ENCODE measurements around the gene PHACTR3. TPM values are rescaled to one million over a fixed set of nuclear protein-coding genes. Genes with fewer than 3 reads are reported as not detected.

PHACTR3 gene
- total RNA-seq, 2 donors from 2014 or later, result 0.86 to 24.2 TPM

- Histone ChIP-seq H3K4me1 (no peaks in the 10 kb centered on the region), H3K4me3 (no peak overlapping the region), H3K27ac (no peak overlapping the region), H3K9me3 (no peaks in the 10 kb centered on the region), H3K27me3 (no peaks in the 10 kb centered on the region), H3K36me3 (no peaks in the 10 kb centered on the region)
- peak; percentile 60 for DNase-seq (ENCODE audit: low spot score)
- TF ChIP-seq CTCF (IDR thresholded peaks at IDR 0.05), result peak; percentile 76 to 94
Observed at GRCh38 chr20:59782986-59783640, 178.8 kb downstream of the PHACTR3 start.

- Histone ChIP-seq H3K9me3 (no peaks in the 10 kb centered on the region), H3K4me1 (no peaks in the 10 kb centered on the region), H3K36me3 (no peaks in the 10 kb centered on the region), H3K27ac (no peak overlapping the region), H3K27me3 (no peaks in the 10 kb centered on the region), H3K4me3 (no peak overlapping the region)
- peak; percentile 26 for DNase-seq (ENCODE audit: low spot score)
- no peak for TF ChIP-seq CTCF (IDR thresholded peaks at IDR 0.05)
Observed at GRCh38 chr20:59783641-59784010, 179.3 kb downstream of the PHACTR3 start.

- DNase-seq (ENCODE audit: low spot score), result peak; percentile 5
- H3K9me3 ChIP-seq, result no peaks in the 10 kb centered on the region
- no peak overlapping the region for H3K4me3 ChIP-seq
- H3K4me1 ChIP-seq, result no peaks in the 10 kb centered on the region
- H3K27ac ChIP-seq, result no peak overlapping the region
- H3K27me3 ChIP-seq, result no peaks in the 10 kb centered on the region
- no peaks in the 10 kb centered on the region for H3K36me3 ChIP-seq
- TF ChIP-seq CTCF (IDR thresholded peaks at IDR 0.05), result no peak
Observed at GRCh38 chr20:59784365-59784764, 180.0 kb downstream of the PHACTR3 start.

GRCh38 chr20:59784791-59785668 is 180.7 kb downstream of the PHACTR3 start:
- Histone ChIP-seq H3K27ac (no peak overlapping the region), H3K4me1 (no peaks in the 10 kb centered on the region), H3K36me3 (no peaks in the 10 kb centered on the region), H3K27me3 (no peaks in the 10 kb centered on the region), H3K4me3 (no peak overlapping the region), H3K9me3 (no peaks in the 10 kb centered on the region)
- TF ChIP-seq CTCF (IDR thresholded peaks at IDR 0.05), result no peak
- peak; percentile 34 for DNase-seq (ENCODE audit: low spot score)

GRCh38 chr20:59785669-59785959 is 181.3 kb downstream of the PHACTR3 start:
- no peak for DNase-seq (ENCODE audit: low spot score)
- H3K9me3 ChIP-seq, result no peaks in the 10 kb centered on the region
- no peak overlapping the region for H3K4me3 ChIP-seq
- H3K27me3 ChIP-seq, result no peaks in the 10 kb centered on the region
- no peak overlapping the region for H3K27ac ChIP-seq
- H3K4me1 ChIP-seq, result no peaks in the 10 kb centered on the region
- no peak for TF ChIP-seq CTCF (IDR thresholded peaks at IDR 0.05)
- H3K36me3 ChIP-seq, result no peaks in the 10 kb centered on the region

Measured in right atrium auricular region (tissue), 2 donors.